HG02571 (cell line): Measurements from ENCODE around the gene TP53BP1.

Experiments
- ATAC-seq: cut with Tn5 transposase; IDR thresholded peaks from one replicate; pipeline ENCODE4 v1.9.1; 2021; ENCODE audit warnings: mild to moderate bottlenecking, moderate library complexity; ENCODE audit not compliant: unreplicated experiment

The TP53BP1 gene

DNA sequence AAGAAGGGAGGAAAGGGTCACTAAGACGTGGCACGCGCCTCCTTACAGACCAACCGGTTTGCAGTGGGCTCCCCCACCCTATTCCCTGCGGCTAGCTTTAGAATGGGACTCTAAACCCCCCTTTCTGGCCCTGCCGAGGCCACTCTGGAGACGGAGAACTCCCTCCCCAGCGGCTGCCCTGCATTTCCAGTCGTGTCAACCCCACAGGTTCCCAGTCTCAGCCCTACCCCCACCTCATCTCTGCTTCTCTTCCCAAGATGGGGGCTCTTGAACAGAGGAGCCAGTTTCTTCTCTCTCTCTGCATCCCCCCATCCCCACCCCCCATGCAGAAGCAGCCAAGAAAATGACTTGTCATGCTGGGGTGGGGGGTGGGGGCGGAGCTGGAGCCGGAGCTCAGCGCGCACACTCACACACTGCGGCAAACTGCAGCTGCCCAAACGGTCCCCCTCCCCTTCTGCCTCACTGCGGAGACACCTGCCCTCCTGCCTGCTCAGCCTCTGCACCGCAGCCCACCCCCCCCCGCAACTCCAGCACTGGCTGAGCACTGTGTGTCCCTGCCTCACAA, 25.3 kb upstream of the TP53BP1 start:
- no peak for ATAC-seq

GRCh38 chr15:43517354-43518196, 24.6 kb upstream of the TP53BP1 start, which contains the start of gene MAP1A:
Gene MAP1A (plus strand): TSS chr15:43517608. CDS start chr15:43521474, 3,866 bp downstream.
- no peak for ATAC-seq

DNA sequence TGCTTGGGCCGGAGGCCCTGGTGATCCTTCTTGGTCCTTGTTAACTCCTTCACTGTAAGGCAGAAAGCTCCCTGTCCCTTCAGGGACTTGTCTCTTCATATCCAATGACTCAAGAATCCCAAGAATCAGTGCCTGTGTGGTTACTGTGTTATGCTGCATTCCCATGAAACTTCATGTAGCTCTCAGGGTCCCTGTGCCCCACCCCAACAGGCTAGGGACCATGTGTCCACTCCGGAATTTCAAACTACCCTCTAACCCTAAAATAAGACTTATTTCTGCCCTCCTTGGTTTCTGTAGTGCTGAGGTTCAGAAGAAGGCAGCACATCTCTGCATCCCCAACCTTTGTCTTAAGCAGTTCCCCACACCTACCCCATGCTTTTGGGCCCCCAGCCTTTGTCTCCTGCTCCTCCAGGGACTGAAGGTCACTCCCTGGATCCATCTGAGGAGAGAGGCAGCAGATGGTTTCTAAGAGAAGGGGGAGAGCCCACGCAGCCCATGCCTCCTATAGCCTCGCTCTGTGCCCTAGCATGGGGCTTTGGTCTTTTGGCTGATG, 23.9 kb upstream of the TP53BP1 start:
- ATAC-seq = no peak

- ATAC-seq = no peak
Observed at GRCh38 chr15:43516185-43516584, 23.2 kb upstream of the TP53BP1 start.

GRCh38 chr15:43515741-43516140, 22.8 kb upstream of the TP53BP1 start:
- no peak for ATAC-seq

DNA sequence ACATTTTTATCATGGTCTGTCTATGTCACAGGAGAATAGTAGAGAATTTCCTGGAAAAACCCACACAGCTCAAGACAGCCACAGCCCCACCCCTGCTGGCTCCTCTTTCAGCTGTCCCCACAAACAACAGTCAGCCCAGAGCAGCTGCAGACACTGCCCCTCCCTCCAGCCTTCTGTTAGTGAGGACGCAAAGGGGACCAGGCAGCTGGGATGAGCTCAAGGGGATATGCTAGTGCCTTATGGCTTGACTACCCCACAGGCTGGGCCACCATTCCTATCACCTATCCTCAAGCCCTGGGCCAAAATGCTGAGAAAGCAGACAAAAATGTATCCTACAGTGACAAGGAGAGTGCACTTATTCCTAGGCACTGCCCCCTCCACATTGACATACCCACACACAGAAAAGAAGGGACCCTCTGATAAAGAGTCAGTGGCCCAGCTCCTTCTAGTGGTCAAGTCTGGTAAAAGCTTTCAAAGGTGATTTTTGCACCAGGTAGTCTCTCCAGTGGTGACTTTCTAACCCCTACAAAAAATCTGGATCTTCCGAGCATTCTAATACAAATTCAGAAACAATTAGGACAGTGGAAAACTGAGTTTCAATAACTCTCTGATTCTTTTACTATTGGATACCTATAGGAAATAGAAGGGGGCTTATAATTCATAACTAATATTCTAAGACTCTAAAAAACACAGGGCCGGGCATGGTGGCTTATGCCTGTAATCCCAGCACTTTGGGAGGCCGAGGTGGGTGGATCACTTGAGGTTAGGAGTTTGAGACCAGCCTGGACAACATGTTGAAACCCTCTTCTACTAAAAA, 21.5 kb upstream of the TP53BP1 start:
- ATAC-seq = no peak

DNA sequence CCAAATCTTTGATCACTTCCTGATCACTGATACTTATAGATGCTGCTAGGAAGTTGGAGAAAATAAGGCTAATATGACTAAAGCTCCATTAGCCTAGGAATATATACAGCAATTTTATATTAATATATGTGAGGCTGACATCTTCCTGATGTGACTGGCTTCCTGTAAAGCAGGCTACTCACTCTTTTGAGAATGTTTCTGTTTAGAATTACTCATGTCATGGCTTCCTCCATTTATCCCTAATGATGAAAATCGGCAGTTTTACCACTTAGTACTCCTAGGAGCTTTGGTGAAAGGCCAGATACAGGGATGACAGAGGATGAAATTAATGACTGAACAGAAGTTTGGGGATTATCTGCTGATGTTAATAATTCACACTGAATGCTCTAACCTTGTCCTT, 20.6 kb upstream of the TP53BP1 start:
- ATAC-seq = no peak

GRCh38 chr15:43511012-43511885, 18.3 kb upstream of the TP53BP1 start:
- ATAC-seq = no peak

- ATAC-seq = peak; percentile 96
Observed at GRCh38 chr15:43510200-43511011, 17.4 kb upstream of the TP53BP1 start.

GRCh38 chr15:43509660-43510199, 16.8 kb upstream of the TP53BP1 start:
- no peak for ATAC-seq

DNA sequence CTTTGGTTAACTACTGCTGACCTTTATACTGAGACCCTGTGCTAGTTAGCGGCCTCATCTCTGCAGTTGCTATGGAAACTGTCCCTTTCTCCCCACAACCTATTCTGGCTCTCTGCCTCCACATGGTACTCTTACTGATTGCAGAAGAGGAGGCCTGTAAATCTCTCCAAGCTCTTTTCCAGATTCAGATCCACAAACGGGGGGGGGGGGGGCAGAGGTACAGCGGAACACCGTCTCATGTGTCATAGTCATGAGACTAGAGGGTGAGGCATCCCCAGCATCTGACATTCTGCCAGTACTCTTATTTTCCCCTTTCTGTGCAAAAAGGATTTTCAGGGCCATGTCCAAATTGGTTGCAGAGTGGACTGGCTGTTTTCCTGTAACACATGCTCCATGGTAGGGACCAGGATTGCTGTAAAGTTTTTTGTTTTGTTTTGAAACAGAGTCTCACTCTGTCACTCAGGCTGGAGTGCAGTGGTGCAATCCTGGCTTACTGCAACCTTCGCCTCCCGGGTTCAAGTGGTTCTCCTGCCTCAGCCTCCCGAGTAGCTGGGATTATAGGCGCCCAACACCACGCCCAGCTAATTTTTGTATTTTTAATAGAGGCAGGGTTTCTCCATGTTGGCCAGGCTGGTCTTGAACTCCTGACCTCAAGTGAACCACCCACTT, 16.2 kb upstream of the TP53BP1 start:
- no peak for ATAC-seq

DNA sequence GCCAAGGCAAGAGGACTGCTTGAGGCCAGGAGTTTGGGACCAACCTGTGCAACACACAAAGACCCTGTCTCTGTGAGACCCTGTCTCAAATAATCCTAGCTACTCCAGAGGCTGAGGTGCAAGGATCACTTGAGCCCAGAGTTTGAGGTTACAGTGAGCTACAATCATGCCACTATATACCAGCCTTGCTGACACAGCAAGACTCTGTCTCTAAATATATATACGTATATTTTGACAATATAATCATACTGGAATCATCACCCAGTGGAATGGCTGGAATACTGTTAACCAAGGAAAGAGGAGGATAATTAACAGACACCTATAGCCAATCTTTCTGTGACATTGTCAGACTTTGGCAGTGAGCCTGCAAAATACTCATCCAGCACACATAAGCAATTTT, 15.5 kb upstream of the TP53BP1 start:
- no peak for ATAC-seq

DNA sequence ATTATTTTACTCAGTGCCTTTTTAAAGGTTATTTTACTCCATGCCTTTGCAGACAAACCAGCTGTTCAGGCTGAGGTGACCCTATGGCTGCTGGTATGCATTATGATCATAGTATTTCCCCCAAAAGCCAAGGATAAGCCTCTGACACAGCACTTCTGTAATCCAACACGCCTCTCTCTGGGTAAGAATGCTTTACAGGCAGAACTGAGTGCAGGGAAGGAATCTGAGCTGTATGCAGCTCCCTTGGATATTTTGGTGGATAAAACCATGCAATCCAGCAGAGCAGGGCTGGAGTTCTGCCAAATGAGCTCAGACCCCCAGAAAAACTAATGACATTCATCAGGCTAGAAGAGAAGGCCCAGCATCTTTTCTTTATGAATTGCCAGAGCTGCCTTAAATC, 12.8 kb upstream of the TP53BP1 start:
- no peak for ATAC-seq

- no peak for ATAC-seq
Observed at GRCh38 chr15:43499635-43500034, 6.7 kb upstream of the TP53BP1 start.

GRCh38 chr15:43498990-43499389, 6.0 kb upstream of the TP53BP1 start:
- ATAC-seq = no peak

DNA sequence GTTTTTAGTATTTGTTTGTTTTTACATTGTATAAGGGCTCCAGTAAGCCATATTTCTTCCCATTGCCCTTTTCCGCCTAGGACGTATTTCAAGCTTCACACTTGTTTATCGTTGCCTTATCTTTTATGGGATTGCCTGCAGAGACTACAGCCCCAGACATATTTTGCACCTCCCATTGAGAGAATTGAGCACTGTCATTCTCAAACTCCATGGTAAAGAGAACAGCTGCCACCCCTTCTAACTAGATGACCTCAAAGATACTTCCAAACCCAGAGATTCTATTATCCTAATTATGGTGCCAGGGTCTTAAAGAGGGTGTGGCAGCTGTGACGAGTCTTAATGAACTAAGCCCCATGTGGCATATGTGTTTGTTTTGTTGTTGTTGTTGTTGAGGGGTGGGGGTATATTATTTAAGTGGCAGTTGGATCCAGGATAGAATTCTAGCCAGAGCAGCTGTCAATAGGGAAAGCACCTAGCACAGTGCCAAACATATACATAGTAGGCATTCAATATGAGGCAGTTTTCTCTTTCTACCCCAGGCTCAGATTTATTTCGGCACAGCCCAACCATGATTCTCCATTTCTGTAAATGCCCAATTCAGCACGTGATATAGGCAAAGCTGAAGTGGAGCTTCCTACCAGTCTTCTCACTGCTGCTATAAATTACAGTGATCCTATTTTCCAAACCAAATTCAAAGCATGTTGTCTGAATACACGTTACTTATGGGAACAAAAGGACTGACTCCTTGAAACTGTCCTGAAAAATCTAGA, 932 bp upstream of the TP53BP1 start:
- ATAC-seq = no peak

DNA sequence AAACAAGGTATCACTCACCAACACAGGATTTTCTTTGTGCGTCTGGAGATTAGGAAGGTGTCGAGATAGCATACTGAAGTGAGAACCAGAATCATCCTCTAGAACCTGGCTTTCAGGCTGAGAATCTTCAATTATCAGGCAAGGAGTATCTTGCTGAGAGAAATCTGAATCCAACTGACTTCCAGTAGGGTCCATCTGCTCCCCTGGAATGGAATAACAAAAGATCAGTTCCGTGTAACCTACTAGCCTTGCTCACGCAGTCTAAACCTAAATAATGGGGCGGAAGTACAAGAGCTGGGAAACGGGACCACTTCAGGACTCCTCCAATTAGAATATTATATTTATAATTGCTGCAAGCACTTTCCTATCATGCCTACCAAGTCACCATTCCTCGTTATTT, 690 bp downstream of the TP53BP1 start:
- no peak for ATAC-seq

DNA sequence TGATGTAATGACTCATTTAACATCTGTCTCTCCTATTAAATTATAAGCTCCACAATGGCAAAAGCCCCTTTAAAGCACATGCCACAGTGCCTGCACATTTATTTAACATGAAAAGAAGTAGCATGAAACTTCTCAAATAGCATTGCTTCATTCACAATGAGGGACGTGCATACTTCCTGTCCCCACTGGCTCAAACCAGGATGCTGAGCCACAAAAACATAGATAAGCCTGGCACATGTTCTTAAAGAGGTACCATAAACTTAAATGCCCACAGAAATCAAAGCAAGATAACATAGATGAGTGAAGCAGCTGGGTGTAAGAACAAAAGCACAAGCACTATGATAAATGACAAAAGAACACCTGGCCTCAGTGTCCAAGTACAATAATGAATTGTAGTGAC, 3.8 kb downstream of the TP53BP1 start:
- ATAC-seq = no peak
